OCI-LY3 (cell line): ENCODE results near the gene RPL3.

ENCODE experiments used
- H2AFZ ChIP-seq: fragments of 200-600, 300-600 bp; shearing (Covaris generic); 2 replicates; pipeline ENCODE4 v1.6.0; 2014; ENCODE audit warnings: antibody characterized with exemption, low read depth, low read length
- H3K27ac ChIP-seq: fragments of 200-600, 300-600 bp; sonication (generic); 2 replicates; pipeline ENCODE4 v1.5.1; 2014; ENCODE audit warnings: mild to moderate bottlenecking, low read length, moderate library complexity, mixed read lengths
- H3K27me3 ChIP-seq: fragments of 200-600, 300-600 bp; sonication (generic); 2 replicates; pipeline ENCODE4 v1.6.1; 2014; ENCODE audit warnings: low read depth, low read length, mixed read lengths
- H3K36me3 ChIP-seq: fragments of 200-600, 300-600 bp; sonication (generic); replicated peaks from 2 replicates; pipeline ENCODE3; 2014; ENCODE audit warnings: low read depth, low read length, mixed read lengths
- H3K4me1 ChIP-seq: fragments of 300-600, 200-600 bp; sonication (generic); 2 replicates; pipeline ENCODE4 v1.6.1; 2014; ENCODE audit warnings: low read length, mixed read lengths
- H3K4me2 ChIP-seq: fragments of 200-600, 300-600 bp; sonication (generic); 2 replicates; pipeline ENCODE4 v1.6.1; 2014; ENCODE audit warnings: low read length, mixed read lengths
- H3K4me3 ChIP-seq: fragments of 300-600, 200-600 bp; sonication (generic); 2 replicates; pipeline ENCODE4 v1.5.1; 2014; ENCODE audit warnings: antibody characterized with exemption, mild to moderate bottlenecking, low read length, moderate library complexity
- H3K79me2 ChIP-seq: fragments of 300-600, 200-600 bp; shearing (Covaris generic); 2 replicates; pipeline ENCODE4 v1.6.1; 2014; ENCODE audit warnings: mild to moderate bottlenecking, low read length, mixed read lengths
- H3K9ac ChIP-seq: fragments of 300-600, 200-600 bp; shearing (Covaris generic); 2 replicates; pipeline ENCODE4 v1.6.0; 2014; ENCODE audit warnings: mild to moderate bottlenecking, low read length, moderate library complexity
- H3K9me3 ChIP-seq: fragments of 200-600, 300-600 bp; shearing (Covaris generic); 2 replicates; pipeline ENCODE4 v1.6.1; 2014; ENCODE audit warnings: low read length, mixed read lengths; ENCODE audit not compliant: insufficient read depth
- H4K20me1 ChIP-seq: fragments of 200-600, 300-600 bp; sonication (generic); 2 replicates; pipeline ENCODE4 v1.6.1; 2016; ENCODE audit warnings: low read length, mixed read lengths; ENCODE audit not compliant: insufficient read depth
- EZH2phosphoT487 ChIP-seq: fragments of 200-600 bp; shearing (Covaris generic); IDR thresholded peaks from 2 replicates; pipeline ENCODE4 v1.6.1; 2018; ENCODE audit warnings: antibody characterized with exemption, mixed run types, low read depth
- TF ChIP-seq, protein P1 (sequence below): fragments of 200-600, 300-600 bp; sonication (generic); IDR thresholded peaks from 2 replicates; pipeline ENCODE4 v1.5.1; 2014; ENCODE audit warnings: antibody characterized with exemption, low read length, low read depth

The RPL3 gene

DNA sequence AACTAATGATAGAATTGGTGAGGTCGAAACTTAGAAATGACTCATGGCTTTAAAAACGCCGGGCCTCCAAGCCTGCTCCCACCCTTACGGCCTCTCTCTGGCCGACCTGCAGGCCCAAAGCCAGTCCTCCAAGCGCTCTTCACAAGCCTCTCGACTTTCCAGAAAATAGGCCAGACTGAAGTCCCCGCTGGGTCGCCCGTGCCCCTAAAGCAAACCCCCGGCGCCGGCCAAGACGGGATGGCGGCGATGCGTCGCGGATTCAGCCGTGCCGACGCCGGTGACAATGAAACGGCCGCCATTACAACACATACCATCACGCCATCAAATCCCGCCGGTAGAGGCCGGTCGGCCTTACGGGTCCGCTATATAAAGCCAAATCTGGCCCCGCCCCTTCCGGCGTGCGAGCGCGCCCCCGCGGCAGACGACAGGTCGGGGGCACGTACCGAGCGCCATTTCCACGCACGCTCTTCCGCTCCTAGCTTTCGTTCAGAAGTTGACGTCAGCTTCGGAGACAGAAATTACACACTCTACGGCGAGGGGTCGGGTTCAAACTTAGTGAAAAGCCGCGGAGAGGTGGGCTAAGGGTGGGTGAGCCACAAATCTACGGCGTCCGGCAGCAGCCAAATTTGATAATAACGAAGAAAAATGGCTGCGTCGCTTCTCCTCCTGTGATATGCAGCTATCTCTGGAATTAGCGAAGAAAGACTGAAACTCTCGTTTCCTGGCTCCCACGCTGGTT lies at the start of gene RPL3:
Gene RPL3, minus strand, starts transcription at position 340 of the 739 bp plus-strand sequence. Its CDS starts 26 bp downstream, at position 314.
- Histone ChIP-seq H3K9ac (peak within 1 kb of the TSS; percentile 99), H3K9me3 (no peaks in the 10 kb centered on the region), H3K4me2 (peak within 1 kb of the TSS; percentile 86), H3K27me3 (no peaks in the 10 kb centered on the region), H3K4me1 (peaks cover 29% of the 10 kb centered on the region), H3K79me2 (peaks cover 53% of the 10 kb centered on the region), H3K36me3 (peaks cover 46% of the 10 kb centered on the region), H3K27ac (peak within 1 kb of the TSS; percentile 88), H3K4me3 (peak within 1 kb of the TSS; percentile 94), H2AFZ (peak within 1 kb of the TSS; percentile 78), H4K20me1 (peaks cover 45% of the 10 kb centered on the region)
- TF ChIP-seq, protein P1, sequence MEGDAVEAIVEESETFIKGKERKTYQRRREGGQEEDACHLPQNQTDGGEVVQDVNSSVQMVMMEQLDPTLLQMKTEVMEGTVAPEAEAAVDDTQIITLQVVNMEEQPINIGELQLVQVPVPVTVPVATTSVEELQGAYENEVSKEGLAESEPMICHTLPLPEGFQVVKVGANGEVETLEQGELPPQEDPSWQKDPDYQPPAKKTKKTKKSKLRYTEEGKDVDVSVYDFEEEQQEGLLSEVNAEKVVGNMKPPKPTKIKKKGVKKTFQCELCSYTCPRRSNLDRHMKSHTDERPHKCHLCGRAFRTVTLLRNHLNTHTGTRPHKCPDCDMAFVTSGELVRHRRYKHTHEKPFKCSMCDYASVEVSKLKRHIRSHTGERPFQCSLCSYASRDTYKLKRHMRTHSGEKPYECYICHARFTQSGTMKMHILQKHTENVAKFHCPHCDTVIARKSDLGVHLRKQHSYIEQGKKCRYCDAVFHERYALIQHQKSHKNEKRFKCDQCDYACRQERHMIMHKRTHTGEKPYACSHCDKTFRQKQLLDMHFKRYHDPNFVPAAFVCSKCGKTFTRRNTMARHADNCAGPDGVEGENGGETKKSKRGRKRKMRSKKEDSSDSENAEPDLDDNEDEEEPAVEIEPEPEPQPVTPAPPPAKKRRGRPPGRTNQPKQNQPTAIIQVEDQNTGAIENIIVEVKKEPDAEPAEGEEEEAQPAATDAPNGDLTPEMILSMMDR, result no peak
- TF ChIP-seq EZH2phosphoT487, result no peak

- no peak for TF ChIP-seq EZH2phosphoT487
- TF ChIP-seq, protein P1, result no peak
- Histone ChIP-seq H3K4me2 (no peak overlapping the region), H3K4me1 (peaks cover 9% of the 10 kb centered on the region), H4K20me1 (peaks cover 3% of the 10 kb centered on the region; the same call in 1 of the 2 replicates), H3K36me3 (peaks cover 5% of the 10 kb centered on the region), H3K4me3 (no peak overlapping the region), H3K27ac (no peak overlapping the region), H3K9me3 (peaks cover 6% of the 10 kb centered on the region; the same call in 1 of the 2 replicates), H3K79me2 (no peaks in the 10 kb centered on the region), H3K9ac (no peak overlapping the region), H3K27me3 (no peaks in the 10 kb centered on the region), H2AFZ (no peak overlapping the region)
Observed at GRCh38 chr22:39369186-39369585, 49.8 kb upstream of the RPL3 start.

DNA sequence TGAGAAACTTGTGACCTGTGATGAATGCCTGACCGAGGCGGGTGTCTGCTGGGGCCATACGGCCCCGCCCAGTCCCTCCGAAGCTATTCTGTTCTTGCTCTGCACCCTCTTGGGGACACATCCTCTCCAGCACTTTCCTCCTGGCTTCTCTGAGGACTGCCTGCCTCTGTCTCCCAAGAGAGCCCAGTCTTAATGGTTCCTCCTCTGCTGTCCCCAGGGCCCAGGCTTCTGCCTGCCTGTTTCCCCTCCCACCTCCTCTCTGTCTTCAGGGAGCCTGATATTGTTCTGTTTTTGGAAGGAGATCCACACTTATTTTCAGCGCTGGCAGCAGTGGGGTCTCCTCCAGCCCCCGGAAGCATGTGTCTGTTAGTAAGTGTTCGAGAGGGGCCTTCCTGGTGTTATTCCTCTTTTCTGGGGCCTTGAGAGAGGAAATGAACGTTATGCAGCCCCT lies 49.1 kb upstream of the RPL3 start:
- Histone ChIP-seq H3K4me1 (peaks cover 9% of the 10 kb centered on the region), H3K27ac (no peak overlapping the region), H3K9ac (no peak overlapping the region), H3K4me2 (no peak overlapping the region), H2AFZ (no peak overlapping the region), H3K36me3 (peaks cover 5% of the 10 kb centered on the region), H3K4me3 (no peak overlapping the region), H4K20me1 (peaks cover 4% of the 10 kb centered on the region; the same call in 1 of the 2 replicates), H3K79me2 (no peaks in the 10 kb centered on the region), H3K9me3 (peaks cover 6% of the 10 kb centered on the region; the same call in 1 of the 2 replicates), H3K27me3 (no peaks in the 10 kb centered on the region)
- TF ChIP-seq, protein P1, result no peak
- no peak for TF ChIP-seq EZH2phosphoT487

- peaks cover 5% of the 10 kb centered on the region for H3K36me3 ChIP-seq
- TF ChIP-seq EZH2phosphoT487, result no peak
- TF ChIP-seq, protein P1, result no peak
- no peak overlapping the region for H3K27ac ChIP-seq
- H3K4me1 ChIP-seq, result peaks cover 9% of the 10 kb centered on the region
- H3K9ac ChIP-seq, result no peak overlapping the region
- H3K4me3 ChIP-seq, result no peak overlapping the region
- H4K20me1 ChIP-seq, result peaks cover 4% of the 10 kb centered on the region
- H3K4me2 ChIP-seq, result no peak overlapping the region
- H3K79me2 ChIP-seq, result no peaks in the 10 kb centered on the region
- no peaks in the 10 kb centered on the region for H3K27me3 ChIP-seq
- peaks cover 6% of the 10 kb centered on the region; the same call in 1 of the 2 replicates for H3K9me3 ChIP-seq
- H2AFZ ChIP-seq, result no peak overlapping the region
Observed at GRCh38 chr22:39367035-39367434, 47.6 kb upstream of the RPL3 start.
